Endothelial cell of umbilical vein (primary cell): Measurements from ENCODE around the gene STPG3. TPM values are rescaled to one million over a fixed set of nuclear protein-coding genes. Genes with fewer than 3 reads are reported as not detected.
A peak's percentile ranks its signal among the peaks of the same experiment; 100 is the strongest.

ENCODE experiments used
- BruUV-seq: library from RNA; stranded (reverse); fragments of 400-500 nt; replicated peaks from 2 replicates; lab custom pipeline; 2021; lab: Mats Ljungman, UMichigan
- CTCF ChIA-PET: fragments of 300-600, 350-600 bp; sonication (Branson Sonifier 250); formaldehyde crosslinking; loops from one replicate; lab custom pipeline; 2021; ENCODE audit warnings: antibody characterized with exemption, inconsistent platforms; lab: Charles Lee
- POLR2A ChIA-PET: fragments of 300-600, 350-600 bp; sonication (Branson Sonifier 250); formaldehyde crosslinking; loops from one replicate; lab custom pipeline; 2021; ENCODE audit warnings: antibody characterized with exemption, inconsistent platforms; lab: Charles Lee
- DNase-seq: peaks from one replicate; pipeline ENCODE4 v3.0.0-alpha.2; 2011; ENCODE audit warnings: low read depth, low spot score
- FAIRE-seq: peaks from 2 replicates; lab custom pipeline; 2011; peaks lifted over from hg19 to GRCh38; lab: Jason Lieb, UNC
- H2AFZ ChIP-seq: 2 replicates; pipeline ENCODE4 v1.6.0; 2012; ENCODE audit warnings: low read depth, low read length, control low read depth, inconsistent platforms
- H3K27ac ChIP-seq: 2 replicates; pipeline ENCODE4 v1.5.1; 2011; ENCODE audit warnings: low read depth, mild to moderate bottlenecking, control low read depth, low read length, moderate library complexity; ENCODE audit not compliant: insufficient read depth
- H3K27me3 ChIP-seq, 2 experiments: 2 replicates each; pipeline versions ENCODE4 v1.6.0 to v1.6.1; 2011; ENCODE audit warnings: low read length in 2 of 2, mixed read lengths in 1 of 2; ENCODE audit not compliant: control insufficient read depth in 2 of 2, insufficient read depth in 2 of 2
- H3K36me3 ChIP-seq, 2 experiments: 2 replicates in 1 of 2; 3 replicates in 1 of 2; pipeline ENCODE4 v1.5.1; 2011; ENCODE audit warnings: low read length in 2 of 2, mild to moderate bottlenecking in 1 of 2, moderate library complexity in 1 of 2; ENCODE audit not compliant: control insufficient read depth in 2 of 2, insufficient read depth in 2 of 2; ENCODE audit errors: extremely low read depth in 1 of 2
- H3K4me1 ChIP-seq: 3 replicates; pipeline ENCODE4 v1.5.1; 2011; ENCODE audit warnings: mild to moderate bottlenecking, low read length; ENCODE audit not compliant: control insufficient read depth, insufficient read depth; ENCODE audit errors: extremely low read depth
- H3K4me2 ChIP-seq: 2 replicates; pipeline ENCODE4 v1.6.1; 2011; ENCODE audit warnings: low read length, control low read depth, mixed read lengths; ENCODE audit not compliant: insufficient read depth
- H3K4me3 ChIP-seq, 3 experiments: fragments of 200-600 bp in 1 of 3; sonication (generic), shearing (Covaris generic) in 1 of 3; replicated peaks in 1 of 3; 2 replicates each; pipeline ENCODE4 v1.5.1; 2011 to 2016; ENCODE audit warnings: control low read depth in 3 of 3, low read length in 3 of 3, mild to moderate bottlenecking in 2 of 3, inconsistent platforms in 1 of 3, low read depth in 1 of 3, moderate library complexity in 1 of 3; ENCODE audit not compliant: insufficient read depth in 1 of 3
- H3K79me2 ChIP-seq: 2 replicates; pipeline ENCODE4 v1.6.0; 2012; ENCODE audit warnings: low read length, inconsistent platforms; ENCODE audit not compliant: control insufficient read depth, insufficient read depth
- H3K9ac ChIP-seq: replicated peaks from 2 replicates; pipeline ENCODE3; 2011; ENCODE audit warnings: low read length, control low read depth; ENCODE audit not compliant: insufficient read depth; ENCODE audit errors: extremely low read depth
- H3K9me1 ChIP-seq: replicated peaks from 3 replicates; pipeline ENCODE4 v1.6.0; 2011; ENCODE audit warnings: mild to moderate bottlenecking, low read length; ENCODE audit not compliant: control insufficient read depth, insufficient read depth; ENCODE audit errors: extremely low read depth
- H3K9me3 ChIP-seq: replicated peaks from 2 replicates; pipeline ENCODE4 v1.5.1; 2012; ENCODE audit warnings: low read length, inconsistent platforms; ENCODE audit not compliant: control insufficient read depth, insufficient read depth
- H4K20me1 ChIP-seq: replicated peaks from 2 replicates; pipeline ENCODE3; 2011; ENCODE audit warnings: mild to moderate bottlenecking, low read length; ENCODE audit not compliant: control insufficient read depth, insufficient read depth; ENCODE audit errors: extremely low read depth
- EZH2 ChIP-seq: IDR thresholded peaks from 2 replicates; pipeline ENCODE4 v1.6.1; 2012; ENCODE audit warnings: borderline replicate concordance, low read depth, mild to moderate bottlenecking, moderate library complexity, low read length, inconsistent platforms; ENCODE audit not compliant: severe bottlenecking
- FOS ChIP-seq: IDR thresholded peaks from 2 replicates; pipeline ENCODE4 v1.6.1; 2011; ENCODE audit warnings: mild to moderate bottlenecking, low read length, moderate library complexity, borderline replicate concordance; ENCODE audit not compliant: insufficient read depth
- GATA2 ChIP-seq: IDR thresholded peaks from 2 replicates; pipeline ENCODE4 v1.7.0; 2011; ENCODE audit warnings: low read depth, mild to moderate bottlenecking, moderate library complexity, mixed read lengths, low read length; ENCODE audit not compliant: insufficient read length, insufficient read depth
- JUN ChIP-seq: IDR thresholded peaks from 2 replicates; pipeline ENCODE4 v1.6.1; 2011; ENCODE audit warnings: borderline replicate concordance, low read depth; ENCODE audit not compliant: insufficient read length, insufficient read depth
- MAX ChIP-seq: IDR thresholded peaks from 2 replicates; pipeline ENCODE4 v1.6.1; 2011; ENCODE audit not compliant: insufficient read depth, insufficient read length
- MYC ChIP-seq: IDR thresholded peaks from one replicate; pipeline ENCODE4 v1.6.1; 2011; ENCODE audit warnings: mild to moderate bottlenecking, low read depth, low read length
- POLR2A ChIP-seq: IDR thresholded peaks from 2 replicates; pipeline ENCODE4 v1.6.1; 2012; ENCODE audit warnings: low read depth, mild to moderate bottlenecking, control low read depth, low read length
- POLR2AphosphoS5 ChIP-seq: IDR thresholded peaks from 2 replicates; pipeline ENCODE4 v1.6.1; 2012; ENCODE audit warnings: low read depth, mild to moderate bottlenecking, control low read depth, low read length, moderate library complexity; ENCODE audit not compliant: insufficient read depth
- dilution Hi-C: fragments of 300-500 bp; cut with MboI; formaldehyde crosslinking; loops from one replicate; pipeline ENCODE4 v1.15.0; 2019; ENCODE audit warnings: low sequenced_read_pairs; ENCODE audit not compliant: extremely low pct_ligation_motif_present
- intact Hi-C: fragments of 100-400 bp; cut with micrococcal nuclease; formaldehyde crosslinking; loops from one replicate; pipeline ENCODE4 v1.10.0; 2022
- polyA plus RNA-seq, 4 experiments: library from polyadenylated mRNA; depleted of rRNA in 3 of 4; stranded (reverse) in 3 of 4; unstranded in 1 of 4; fragments of >200 nt; gene quantifications; 2 replicates each; pipeline versions ENCODE4 v1.2.1 to v1.2.3, GENCODE V29; 2011 to 2012; ENCODE audit warnings: missing spikeins in 1 of 4
- total RNA-seq: library from RNA; stranded (reverse); gene quantifications from 2 replicates; pipeline ENCODE4 v1.2.3, GENCODE V29; 2021
- TF ChIP-seq, protein P1 (sequence below), 2 donors: IDR thresholded peaks; 1 replicate in 1 of 2; 2 replicates in 1 of 2; pipeline ENCODE4 v1.5.1; 2011; ENCODE audit warnings: low read length in 2 of 2, mild to moderate bottlenecking in 2 of 2, moderate library complexity in 2 of 2, control low read depth in 1 of 2, inconsistent platforms in 1 of 2, low read depth in 1 of 2; ENCODE audit not compliant: insufficient read depth in 1 of 2; ENCODE audit errors: extremely low read depth in 1 of 2

The STPG3 gene
- total and polyA plus RNA-seq, 2 donors (not counting 3 experiments of a cell fraction or from before 2014, with no cell fraction given): not detected

DNA sequence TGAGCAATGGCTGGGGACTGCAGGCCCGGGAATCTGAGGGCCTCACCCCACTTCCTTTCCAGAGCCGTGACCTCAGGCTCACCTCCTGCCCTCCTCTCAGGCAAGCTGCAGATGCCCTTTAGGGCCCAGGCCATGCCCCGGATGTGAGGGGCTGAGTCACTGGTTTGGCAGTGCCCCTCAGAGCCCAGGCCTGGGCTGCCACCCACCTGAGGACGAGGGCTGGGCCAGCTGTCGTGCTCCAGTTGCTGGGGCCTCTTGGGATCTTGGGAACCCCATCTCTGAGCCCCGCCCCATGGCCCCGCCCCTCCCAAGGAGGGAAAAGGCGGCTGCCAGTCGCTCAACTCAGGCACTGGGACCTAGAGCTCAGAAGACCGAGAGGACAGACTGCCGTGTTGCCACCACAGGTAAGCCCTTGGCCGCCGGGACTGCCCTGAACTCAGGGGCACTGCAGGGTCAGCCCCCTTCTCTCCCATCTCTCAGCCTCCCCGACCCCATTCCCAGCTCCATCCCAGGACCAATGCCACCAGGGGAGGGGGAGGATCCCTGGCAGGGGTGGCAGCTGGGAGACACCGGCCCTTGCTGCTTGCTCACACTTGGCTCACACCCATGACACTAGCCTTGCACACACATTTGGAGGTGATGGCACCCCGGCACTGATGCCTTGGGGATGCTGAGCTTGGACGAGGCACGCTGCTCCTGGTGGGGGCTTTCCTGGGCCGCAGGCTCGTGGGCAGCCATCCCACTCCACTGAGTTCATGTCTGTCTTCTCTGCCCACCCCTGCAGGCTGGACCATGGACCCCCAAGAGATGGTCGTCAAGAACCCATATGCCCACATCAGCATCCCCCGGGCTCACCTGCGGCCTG lies 26.0 kb upstream of the STPG3 start, which contains the start of gene CYSRT1:
TSS of gene CYSRT1 (plus strand) at position 345 of the 865 bp plus-strand sequence. CDS start at position 793, 448 bp downstream.
- Histone ChIP-seq H3K27ac (no peak within 1 kb of the TSS), H3K9ac (peak within 1 kb of the TSS; percentile 70), H3K4me2 (peak within 1 kb of the TSS; percentile 86), H3K4me3 (peak within 1 kb of the TSS; percentile 80 to 91 (median 82)), H3K4me1 (peaks cover 12% of the 10 kb centered on the region), H4K20me1 (no peaks in the 10 kb centered on the region), H3K36me3 (no peaks in the 10 kb centered on the region), H2AFZ (no peak within 1 kb of the TSS), H3K79me2 (no peaks in the 10 kb centered on the region), H3K27me3 (no peaks in the 10 kb centered on the region), H3K9me1 (no peaks in the 10 kb centered on the region), H3K9me3 (no peaks in the 10 kb centered on the region)
- intact Hi-C loops (no loop called here), dilution Hi-C loops (no loop called here)
- FAIRE-seq (no peak), DNase-seq (no peak)
- POLR2A ChIA-PET: no interaction called here
- BruUV-seq: no TSS peak
- TF ChIP-seq EZH2 (no peak), GATA2 (no peak), MAX (no peak), POLR2AphosphoS5 (no peak), MYC (no peak), JUN (no peak), POLR2A (no peak), FOS (no peak)
- TF ChIP-seq, protein P1, sequence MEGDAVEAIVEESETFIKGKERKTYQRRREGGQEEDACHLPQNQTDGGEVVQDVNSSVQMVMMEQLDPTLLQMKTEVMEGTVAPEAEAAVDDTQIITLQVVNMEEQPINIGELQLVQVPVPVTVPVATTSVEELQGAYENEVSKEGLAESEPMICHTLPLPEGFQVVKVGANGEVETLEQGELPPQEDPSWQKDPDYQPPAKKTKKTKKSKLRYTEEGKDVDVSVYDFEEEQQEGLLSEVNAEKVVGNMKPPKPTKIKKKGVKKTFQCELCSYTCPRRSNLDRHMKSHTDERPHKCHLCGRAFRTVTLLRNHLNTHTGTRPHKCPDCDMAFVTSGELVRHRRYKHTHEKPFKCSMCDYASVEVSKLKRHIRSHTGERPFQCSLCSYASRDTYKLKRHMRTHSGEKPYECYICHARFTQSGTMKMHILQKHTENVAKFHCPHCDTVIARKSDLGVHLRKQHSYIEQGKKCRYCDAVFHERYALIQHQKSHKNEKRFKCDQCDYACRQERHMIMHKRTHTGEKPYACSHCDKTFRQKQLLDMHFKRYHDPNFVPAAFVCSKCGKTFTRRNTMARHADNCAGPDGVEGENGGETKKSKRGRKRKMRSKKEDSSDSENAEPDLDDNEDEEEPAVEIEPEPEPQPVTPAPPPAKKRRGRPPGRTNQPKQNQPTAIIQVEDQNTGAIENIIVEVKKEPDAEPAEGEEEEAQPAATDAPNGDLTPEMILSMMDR (IDR thresholded peaks at IDR 0.05; ENCODE audit: extremely low read depth in 1 of 2, insufficient read depth in 1 of 2, low read depth in 1 of 2, low read length in 2 of 2): no peak
- CTCF ChIA-PET: interaction anchor here (0.8 to 6.3 kb wide), 6 partner anchors 11 to 178 kb away, joined by 3 to 63 read pairs (median 4); partner anchors contain the start of gene NPDC1
